Right lobe of liver (tissue), 4 donors: ENCODE results near the gene FBXL17.

Experiments
- POLR2A ChIP-seq: fragments of 450-650 bp; IDR thresholded peaks from one replicate; pipeline ENCODE4 v1.6.1; 2017; ENCODE audit warnings: antibody characterized with exemption, mild to moderate bottlenecking
- TF ChIP-seq, protein P1 (sequence below), 4 donors: fragments of 200-600 bp in 3 of 4; fragments of 450-650 bp in 1 of 4; IDR thresholded peaks; one replicate each; pipeline versions ENCODE4 v1.5.1 to v1.8.0; 2016 to 2022; ENCODE audit warnings: antibody characterized with exemption in 4 of 4, mild to moderate bottlenecking in 2 of 4
- donor health status: DM: no; HTN: no; CAD: no.
- donor health status: DM: no; HTN: no; CAD: no.
- donor health status: DM: no; HTN: yes; CAD: no.

DNA sequence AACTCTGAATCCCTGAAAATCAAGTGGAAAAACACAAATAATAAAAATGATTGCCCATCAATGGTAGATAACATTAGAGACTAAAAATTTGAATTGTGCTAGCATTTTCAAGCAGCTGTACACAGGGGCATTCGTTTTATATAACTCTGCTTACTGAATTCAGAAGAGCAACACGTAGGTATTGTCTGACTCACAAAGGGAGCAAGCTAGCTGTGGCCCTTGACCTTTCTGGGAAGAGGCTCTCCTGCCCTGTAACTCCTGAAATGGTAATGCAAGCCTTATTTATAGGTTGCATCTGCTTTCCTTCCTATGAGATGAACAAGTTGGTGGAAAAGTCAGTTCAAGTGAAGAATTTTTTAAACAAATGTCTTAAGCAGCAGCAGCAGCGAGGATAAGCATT lies 492.5 kb downstream of the FBXL17 start:
- no peak for TF ChIP-seq POLR2A
- TF ChIP-seq, protein P1, sequence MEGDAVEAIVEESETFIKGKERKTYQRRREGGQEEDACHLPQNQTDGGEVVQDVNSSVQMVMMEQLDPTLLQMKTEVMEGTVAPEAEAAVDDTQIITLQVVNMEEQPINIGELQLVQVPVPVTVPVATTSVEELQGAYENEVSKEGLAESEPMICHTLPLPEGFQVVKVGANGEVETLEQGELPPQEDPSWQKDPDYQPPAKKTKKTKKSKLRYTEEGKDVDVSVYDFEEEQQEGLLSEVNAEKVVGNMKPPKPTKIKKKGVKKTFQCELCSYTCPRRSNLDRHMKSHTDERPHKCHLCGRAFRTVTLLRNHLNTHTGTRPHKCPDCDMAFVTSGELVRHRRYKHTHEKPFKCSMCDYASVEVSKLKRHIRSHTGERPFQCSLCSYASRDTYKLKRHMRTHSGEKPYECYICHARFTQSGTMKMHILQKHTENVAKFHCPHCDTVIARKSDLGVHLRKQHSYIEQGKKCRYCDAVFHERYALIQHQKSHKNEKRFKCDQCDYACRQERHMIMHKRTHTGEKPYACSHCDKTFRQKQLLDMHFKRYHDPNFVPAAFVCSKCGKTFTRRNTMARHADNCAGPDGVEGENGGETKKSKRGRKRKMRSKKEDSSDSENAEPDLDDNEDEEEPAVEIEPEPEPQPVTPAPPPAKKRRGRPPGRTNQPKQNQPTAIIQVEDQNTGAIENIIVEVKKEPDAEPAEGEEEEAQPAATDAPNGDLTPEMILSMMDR (IDR thresholded peaks at IDR 0.05) = no peak
